ENCODE data around the gene ZNF74. TPM values are rescaled to one million over a fixed set of nuclear protein-coding genes. Genes with fewer than 3 reads are reported as not detected.

ZNF74 gene
- total RNA-seq, 4 donors from 2014 or later: 7.9 to 10.7 (median 9.2) TPM

DNA sequence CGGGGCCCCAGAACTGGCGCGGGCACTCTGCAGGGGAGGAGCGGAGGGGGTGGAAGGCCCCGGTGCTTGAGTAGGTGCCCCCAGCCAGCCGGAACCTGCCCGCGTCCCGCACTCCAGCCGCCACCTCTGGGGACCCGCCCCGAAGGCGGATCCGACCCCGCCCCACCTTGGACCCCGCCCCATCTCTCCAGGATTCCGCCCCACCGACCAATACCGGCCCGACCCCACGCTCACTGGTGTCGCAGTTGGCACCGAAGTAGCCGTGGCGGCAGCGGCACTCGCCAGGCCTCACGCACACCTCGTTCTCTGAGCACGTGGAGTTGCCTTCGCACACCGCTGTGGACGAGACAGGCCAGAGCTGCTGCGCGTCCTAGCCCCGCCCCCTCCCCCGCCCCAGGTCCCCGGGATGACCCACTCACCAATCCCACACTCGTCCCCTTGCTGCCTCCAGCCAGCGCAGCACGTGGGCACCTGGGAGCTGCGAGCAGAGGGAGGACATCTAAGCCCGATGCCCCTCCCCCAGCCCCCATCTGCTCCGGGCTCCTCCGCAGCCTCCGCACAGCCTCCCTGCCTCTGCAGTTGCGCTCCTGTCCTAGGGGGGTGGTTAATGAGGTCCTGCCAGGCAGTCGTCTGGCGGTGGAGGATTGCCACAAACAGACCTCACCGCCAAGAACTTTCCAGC, 37.7 kb downstream of the ZNF74 start:
- intact Hi-C loops (cut with DNase I): no loop called here
- TF ChIP-seq POLR2A (IDR thresholded peaks at IDR 0.05): no peak
- TF ChIP-seq, protein P1, sequence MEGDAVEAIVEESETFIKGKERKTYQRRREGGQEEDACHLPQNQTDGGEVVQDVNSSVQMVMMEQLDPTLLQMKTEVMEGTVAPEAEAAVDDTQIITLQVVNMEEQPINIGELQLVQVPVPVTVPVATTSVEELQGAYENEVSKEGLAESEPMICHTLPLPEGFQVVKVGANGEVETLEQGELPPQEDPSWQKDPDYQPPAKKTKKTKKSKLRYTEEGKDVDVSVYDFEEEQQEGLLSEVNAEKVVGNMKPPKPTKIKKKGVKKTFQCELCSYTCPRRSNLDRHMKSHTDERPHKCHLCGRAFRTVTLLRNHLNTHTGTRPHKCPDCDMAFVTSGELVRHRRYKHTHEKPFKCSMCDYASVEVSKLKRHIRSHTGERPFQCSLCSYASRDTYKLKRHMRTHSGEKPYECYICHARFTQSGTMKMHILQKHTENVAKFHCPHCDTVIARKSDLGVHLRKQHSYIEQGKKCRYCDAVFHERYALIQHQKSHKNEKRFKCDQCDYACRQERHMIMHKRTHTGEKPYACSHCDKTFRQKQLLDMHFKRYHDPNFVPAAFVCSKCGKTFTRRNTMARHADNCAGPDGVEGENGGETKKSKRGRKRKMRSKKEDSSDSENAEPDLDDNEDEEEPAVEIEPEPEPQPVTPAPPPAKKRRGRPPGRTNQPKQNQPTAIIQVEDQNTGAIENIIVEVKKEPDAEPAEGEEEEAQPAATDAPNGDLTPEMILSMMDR (IDR thresholded peaks at IDR 0.05): no peak
- H3K4me1 ChIP-seq: peaks cover 30 to 63% (median 36%) of the 10 kb centered on the region in 3 donors
- H3K4me3 ChIP-seq: peak overlapping the region in 3 of 4 donors; percentile 9 to 62 (median 51)
- WGBS, 2 donors: 67 to 77% methylated on average over 3 to 6 of the region's 50 CpGs
- peaks cover 0 to 23% (median 0%) of the 10 kb centered on the region in 3 donors for H3K36me3 ChIP-seq
- no peak for DNase-seq
- H3K9me3 ChIP-seq: no peaks in the 10 kb centered on the region
- peaks cover 3 to 100% (median 5%) of the 10 kb centered on the region in 4 donors for H3K27me3 ChIP-seq
- H3K27ac ChIP-seq: no peak overlapping the region

DNA sequence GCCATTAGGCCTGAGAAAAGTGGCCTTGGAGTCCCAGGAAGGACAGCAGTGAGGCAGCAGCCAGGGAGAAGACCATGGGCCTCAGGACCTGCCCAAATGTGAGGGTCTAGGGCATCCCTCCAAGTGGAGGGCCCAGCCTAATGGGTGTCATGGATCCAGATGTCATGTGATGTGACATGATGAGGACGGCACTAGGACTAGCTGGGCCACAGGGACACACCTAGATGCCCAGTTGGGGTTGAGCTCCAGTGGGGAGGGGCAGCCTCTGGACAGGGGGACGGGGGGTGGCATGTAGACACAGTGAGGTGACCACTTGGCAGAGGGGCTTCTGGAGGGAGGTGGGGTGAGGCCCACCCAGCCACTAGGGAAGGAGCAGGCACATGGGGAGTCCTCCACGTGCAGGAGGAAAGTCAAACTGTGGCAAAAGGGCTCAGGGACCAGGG, 38.3 kb downstream of the ZNF74 start:
- Histone ChIP-seq H3K4me1 (peaks cover 36 to 65% (median 41%) of the 10 kb centered on the region in 3 donors), H3K4me3 (no peak overlapping the region), H3K27ac (no peak overlapping the region), H3K27me3 (peaks cover 3 to 100% (median 5%) of the 10 kb centered on the region in 4 donors), H3K9me3 (no peaks in the 10 kb centered on the region), H3K36me3 (peaks cover 0 to 18% (median 0%) of the 10 kb centered on the region in 3 donors)
- intact Hi-C loops (cut with DNase I): no loop called here
- WGBS, 2 donors: 47 to 83% methylated on average over 1 to 2 of the region's 3 CpGs
- no peak for TF ChIP-seq POLR2A (IDR thresholded peaks at IDR 0.05)
- TF ChIP-seq, protein P1 (IDR thresholded peaks at IDR 0.05): no peak
- DNase-seq: no peak

DNA sequence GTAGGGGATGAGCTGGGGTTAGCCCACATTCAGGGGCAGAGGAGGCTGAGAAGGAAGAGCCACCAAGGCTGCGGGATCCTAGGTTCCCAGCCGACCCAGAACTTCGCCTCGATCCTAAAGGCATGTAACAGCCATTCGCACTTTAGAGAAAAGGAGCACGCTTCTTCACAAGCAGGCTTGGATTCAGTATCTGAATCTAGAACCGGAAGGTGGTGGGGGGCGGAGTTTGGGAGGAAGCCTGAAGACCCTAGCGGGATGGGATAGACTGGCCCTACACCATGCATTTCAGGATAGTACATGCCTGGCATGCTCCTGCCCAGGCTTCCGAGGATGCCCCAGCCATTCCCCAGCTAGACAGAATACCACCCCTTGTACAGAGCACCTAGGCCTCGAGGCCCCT, 39.2 kb downstream of the ZNF74 start:
- TF ChIP-seq, protein P1 (IDR thresholded peaks at IDR 0.05): no peak
- no peak for TF ChIP-seq POLR2A (IDR thresholded peaks at IDR 0.05)
- DNase-seq: no peak

DNA sequence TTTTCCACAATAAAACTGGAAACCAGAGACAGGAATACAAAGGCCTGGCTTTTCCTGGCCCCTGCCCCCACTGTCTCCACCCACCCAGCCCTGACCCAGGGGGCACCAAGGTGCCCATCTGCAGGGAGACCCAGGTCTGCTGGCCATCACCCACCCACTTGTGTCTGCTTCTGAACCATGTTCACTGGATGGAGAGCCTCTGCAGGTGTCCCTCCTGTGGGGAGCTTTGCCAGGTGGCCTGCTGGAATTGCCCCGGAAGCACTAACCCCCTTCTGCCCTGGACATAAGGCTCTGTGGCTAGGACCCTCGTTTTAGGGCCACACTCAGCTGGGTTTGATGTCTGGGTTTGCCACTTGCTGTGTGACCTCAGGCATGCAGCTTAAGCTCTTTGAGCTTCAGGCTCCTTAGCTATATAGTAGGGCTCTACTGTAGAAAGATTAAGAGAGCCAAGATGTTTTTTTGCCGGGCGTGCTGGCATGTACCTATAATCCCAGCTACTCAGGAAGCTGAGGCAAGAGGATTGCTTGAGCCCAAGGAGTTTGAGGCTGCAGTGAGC, 39.8 kb downstream of the ZNF74 start:
- H3K36me3 ChIP-seq: peaks cover 0 to 10% (median 0%) of the 10 kb centered on the region in 3 donors
- DNase-seq: no peak
- H3K27ac ChIP-seq: no peak overlapping the region
- H3K4me3 ChIP-seq: no peak overlapping the region
- peaks cover 41 to 76% (median 42%) of the 10 kb centered on the region in 3 donors for H3K4me1 ChIP-seq
- intact Hi-C loops (cut with DNase I): no loop called here
- 60 to 61% methylated on average over 4 of the region's 4 CpGs for WGBS, 2 donors
- TF ChIP-seq, protein P1 (IDR thresholded peaks at IDR 0.05): no peak
- TF ChIP-seq POLR2A (IDR thresholded peaks at IDR 0.05): no peak
- peaks cover 3 to 100% (median 5%) of the 10 kb centered on the region in 4 donors for H3K27me3 ChIP-seq
- no peaks in the 10 kb centered on the region for H3K9me3 ChIP-seq

More for the DNA sequence above, 39.2 kb downstream of the ZNF74 start:
- intact Hi-C loops (cut with DNase I): no loop called here
- Histone ChIP-seq H3K36me3 (peaks cover 0 to 14% (median 0%) of the 10 kb centered on the region in 3 donors), H3K9me3 (no peaks in the 10 kb centered on the region), H3K27me3 (peaks cover 3 to 100% (median 5%) of the 10 kb centered on the region in 4 donors), H3K4me1 (peaks cover 36 to 73% (median 42%) of the 10 kb centered on the region in 3 donors), H3K4me3 (no peak overlapping the region), H3K27ac (no peak overlapping the region)
- 82 to 89% methylated on average over 11 of the region's 11 CpGs for WGBS, 2 donors

DNA sequence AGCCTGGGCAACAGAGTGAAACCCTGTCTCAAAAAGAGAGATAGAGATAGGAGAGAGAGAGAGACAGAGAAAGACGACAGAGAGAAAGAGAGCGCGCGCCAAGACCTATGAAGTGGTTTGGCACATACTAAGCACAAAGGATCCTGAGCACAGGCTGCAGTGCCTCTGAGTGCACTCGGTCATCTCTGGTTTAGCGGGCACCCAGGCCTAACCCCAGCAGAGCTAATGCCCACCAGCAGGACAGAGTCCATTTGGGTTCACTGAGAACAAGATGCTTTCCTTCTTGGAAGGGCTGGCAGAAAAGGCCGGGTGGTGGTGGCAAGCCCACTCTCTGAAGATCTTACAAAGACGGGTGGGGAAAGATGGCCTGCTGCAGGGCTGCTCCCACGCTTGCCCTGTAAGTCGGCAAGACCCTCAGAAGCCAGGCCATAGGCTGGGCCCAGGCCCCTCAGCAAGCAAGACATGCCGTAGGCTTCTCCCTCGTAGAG, 40.4 kb downstream of the ZNF74 start:
- H3K4me1 ChIP-seq: peaks cover 38 to 76% (median 43%) of the 10 kb centered on the region in 3 donors
- peaks cover 0 to 5% (median 0%) of the 10 kb centered on the region in 3 donors for H3K36me3 ChIP-seq
- H3K4me3 ChIP-seq: no peak overlapping the region
- no peaks in the 10 kb centered on the region for H3K9me3 ChIP-seq
- no peak overlapping the region for H3K27ac ChIP-seq
- no peak for DNase-seq
- WGBS, 2 donors: 83 to 85% methylated on average over 11 to 12 of the region's 12 CpGs
- TF ChIP-seq, protein P1 (IDR thresholded peaks at IDR 0.05): no peak
- TF ChIP-seq POLR2A (IDR thresholded peaks at IDR 0.05): no peak
- H3K27me3 ChIP-seq: peaks cover 3 to 100% (median 5%) of the 10 kb centered on the region in 4 donors
- intact Hi-C loops (cut with DNase I): no loop called here
